Measurements from ENCODE around the gene DCTN1. TPM values are rescaled to one million over a fixed set of nuclear protein-coding genes. Genes with fewer than 3 reads are reported as not detected.
"Not testable (repeated sequence)": the region's sequence is repeated elsewhere in the genome, so short reads cannot be mapped to it uniquely, and the experiment has no call there.

The DCTN1 gene
- total RNA-seq, 1 experiment from 2014 or later = 172 TPM

DNA sequence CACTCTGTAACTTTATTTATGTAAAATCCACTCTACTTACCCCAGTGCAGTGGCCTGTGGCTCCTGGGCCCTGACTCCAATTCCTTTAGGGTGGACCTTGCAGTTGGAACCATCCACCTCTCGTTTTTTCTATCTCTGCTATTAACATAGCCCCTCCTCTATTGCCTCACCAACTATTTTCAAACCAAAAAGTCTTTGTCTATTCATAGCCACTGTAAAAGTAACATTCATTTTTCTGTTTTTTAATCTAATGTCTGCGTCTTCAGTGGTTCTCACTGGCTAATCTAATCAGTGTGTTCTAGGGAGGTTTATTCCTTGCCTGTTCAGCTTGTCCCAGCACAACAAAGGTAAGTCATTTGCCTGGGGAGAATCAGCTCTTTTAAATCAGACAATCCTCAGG lies 36.8 kb downstream of the DCTN1 start, which contains the start of gene SLC4A5:
Gene SLC4A5, minus strand, starts transcription at position 101 of the 400 bp plus-strand sequence. CDS start 28,393 bp downstream, outside the sequence.
- BruUV-seq (replicated peaks) = no TSS peak
- Histone ChIP-seq H3K4me1 (ENCODE audit: insufficient read depth, low read length, poor library complexity, severe bottlenecking) (no peaks in the 10 kb centered on the region), H3K4me3 (ENCODE audit: low read depth, low read length, poor library complexity, severe bottlenecking) (no peak within 1 kb of the TSS), H3K9me3 (ENCODE audit: low read depth, low read length, poor library complexity, severe bottlenecking) (no peaks in the 10 kb centered on the region), H3K27ac (ENCODE audit: low read depth, low read length, poor library complexity, severe bottlenecking) (no peak within 1 kb of the TSS), H3K27me3 (replicated peaks; ENCODE audit: insufficient read depth, low read depth, low read length, poor library complexity) (no peaks in the 10 kb centered on the region), H3K36me3 (ENCODE audit: insufficient read depth, low read length, poor library complexity, severe bottlenecking) (no peaks in the 10 kb centered on the region)
- no peak for DNase-seq (ENCODE audit: low spot score)
- POLR2A ChIA-PET (ENCODE audit: low non-redundant PET) = no interaction called here
- CTCF ChIA-PET = no interaction called here
- no peak for TF ChIP-seq EZH2 (IDR thresholded peaks at IDR 0.05; ENCODE audit: borderline replicate concordance, low read depth, low read length, poor library complexity, severe bottlenecking)
- TF ChIP-seq, protein P1, sequence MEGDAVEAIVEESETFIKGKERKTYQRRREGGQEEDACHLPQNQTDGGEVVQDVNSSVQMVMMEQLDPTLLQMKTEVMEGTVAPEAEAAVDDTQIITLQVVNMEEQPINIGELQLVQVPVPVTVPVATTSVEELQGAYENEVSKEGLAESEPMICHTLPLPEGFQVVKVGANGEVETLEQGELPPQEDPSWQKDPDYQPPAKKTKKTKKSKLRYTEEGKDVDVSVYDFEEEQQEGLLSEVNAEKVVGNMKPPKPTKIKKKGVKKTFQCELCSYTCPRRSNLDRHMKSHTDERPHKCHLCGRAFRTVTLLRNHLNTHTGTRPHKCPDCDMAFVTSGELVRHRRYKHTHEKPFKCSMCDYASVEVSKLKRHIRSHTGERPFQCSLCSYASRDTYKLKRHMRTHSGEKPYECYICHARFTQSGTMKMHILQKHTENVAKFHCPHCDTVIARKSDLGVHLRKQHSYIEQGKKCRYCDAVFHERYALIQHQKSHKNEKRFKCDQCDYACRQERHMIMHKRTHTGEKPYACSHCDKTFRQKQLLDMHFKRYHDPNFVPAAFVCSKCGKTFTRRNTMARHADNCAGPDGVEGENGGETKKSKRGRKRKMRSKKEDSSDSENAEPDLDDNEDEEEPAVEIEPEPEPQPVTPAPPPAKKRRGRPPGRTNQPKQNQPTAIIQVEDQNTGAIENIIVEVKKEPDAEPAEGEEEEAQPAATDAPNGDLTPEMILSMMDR (conservative IDR thresholded peaks at IDR 0.05; ENCODE audit: low read depth, low read length) = no peak
- intact Hi-C loops (cut with micrococcal nuclease; ENCODE audit: unreplicated experiment) = no loop called here

DNA sequence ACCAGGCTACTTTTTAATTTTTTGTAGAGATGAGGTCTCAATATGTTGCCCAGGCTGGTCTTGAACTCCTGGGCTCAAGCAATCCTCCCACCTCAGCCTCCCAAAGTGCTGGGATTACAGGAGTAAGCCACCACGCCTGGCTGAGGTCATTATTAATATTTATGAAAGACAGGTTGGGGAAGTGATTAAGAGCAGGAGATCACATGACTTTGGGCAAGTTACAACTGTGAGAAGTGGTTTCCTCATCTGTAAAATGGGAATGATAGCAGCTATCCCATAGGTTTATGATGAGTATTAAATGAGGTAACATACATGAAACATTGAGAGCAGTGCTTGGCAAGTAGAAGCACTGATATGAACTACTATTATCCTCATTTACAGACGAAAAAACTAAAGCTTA lies 43.9 kb downstream of the DCTN1 start:
- H3K4me3 ChIP-seq (ENCODE audit: low read depth, low read length, poor library complexity, severe bottlenecking); H3K4me1 ChIP-seq (ENCODE audit: insufficient read depth, low read length, poor library complexity, severe bottlenecking); BruUV-seq (replicated peaks); POLR2A ChIA-PET (ENCODE audit: low non-redundant PET); H3K27me3 ChIP-seq (replicated peaks; ENCODE audit: insufficient read depth, low read depth, low read length, poor library complexity); DNase-seq (ENCODE audit: low spot score); H3K27ac ChIP-seq (ENCODE audit: low read depth, low read length, poor library complexity, severe bottlenecking); H3K9me3 ChIP-seq (ENCODE audit: low read depth, low read length, poor library complexity, severe bottlenecking); H3K36me3 ChIP-seq (ENCODE audit: insufficient read depth, low read length, poor library complexity, severe bottlenecking): not testable (repeated sequence)
- CTCF ChIA-PET = interaction anchor here (0.9 kb wide), 1 partner anchor 508 kb away, joined by 3 read pairs; no protein-coding TSS in a partner anchor
- intact Hi-C loops (cut with micrococcal nuclease; ENCODE audit: unreplicated experiment) = loop anchor here (10.0 kb wide), 1 partner anchor 199 kb away; no protein-coding TSS in a partner anchor

DNA sequence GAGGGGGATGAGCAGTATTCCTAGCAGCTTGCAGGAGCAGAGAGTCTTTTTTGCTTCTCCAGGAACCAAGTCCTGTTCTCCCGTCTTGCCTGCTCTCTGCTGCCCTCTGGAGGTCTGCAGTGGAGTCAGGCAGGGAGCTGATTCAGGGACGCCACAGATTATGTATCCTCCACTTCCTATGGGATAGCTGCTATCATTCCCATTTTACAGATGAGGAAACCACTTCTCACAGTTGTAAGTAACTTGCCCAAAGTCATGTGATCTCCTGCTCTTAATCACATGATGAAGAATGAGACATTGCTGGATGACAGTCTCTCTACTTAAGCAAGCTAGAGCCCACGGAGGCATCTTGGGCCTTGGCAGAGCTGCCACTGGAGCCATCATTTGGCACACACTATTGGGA lies 45.2 kb downstream of the DCTN1 start:
- no TSS peak for BruUV-seq (replicated peaks)
- DNase-seq (ENCODE audit: low spot score) = peak; percentile 78
- intact Hi-C loops (cut with micrococcal nuclease; ENCODE audit: unreplicated experiment) = loop anchor here (1.0 to 10.0 kb wide), 3 partner anchors 84 to 511 kb away; no protein-coding TSS in a partner anchor
- ChIA-PET POLR2A (ENCODE audit: low non-redundant PET) (no interaction called here), CTCF (interaction anchor here (0.5 to 1.6 kb wide), 15 partner anchors 10 to 655 kb away, joined by 3 to 14 read pairs (median 4); no protein-coding TSS in a partner anchor)
- Histone ChIP-seq H3K9me3 (ENCODE audit: low read depth, low read length, poor library complexity, severe bottlenecking) (no peaks in the 10 kb centered on the region), H3K36me3 (ENCODE audit: insufficient read depth, low read length, poor library complexity, severe bottlenecking) (no peaks in the 10 kb centered on the region), H3K27ac (ENCODE audit: low read depth, low read length, poor library complexity, severe bottlenecking) (no peak overlapping the region), H3K27me3 (replicated peaks; ENCODE audit: insufficient read depth, low read depth, low read length, poor library complexity) (no peaks in the 10 kb centered on the region), H3K4me1 (ENCODE audit: insufficient read depth, low read length, poor library complexity, severe bottlenecking) (no peaks in the 10 kb centered on the region), H3K4me3 (ENCODE audit: low read depth, low read length, poor library complexity, severe bottlenecking) (no peak overlapping the region)
- no peak for TF ChIP-seq EZH2 (IDR thresholded peaks at IDR 0.05; ENCODE audit: borderline replicate concordance, low read depth, low read length, poor library complexity, severe bottlenecking)
- TF ChIP-seq, protein P1 (conservative IDR thresholded peaks at IDR 0.05; ENCODE audit: low read depth, low read length) = peak; percentile 89
